ENCODE data around the gene DGKD. TPM values are rescaled to one million over a fixed set of nuclear protein-coding genes. Genes with fewer than 3 reads are reported as not detected.

The DGKD gene
- polyA plus RNA-seq, 1 experiment: 10.8 TPM

DNA sequence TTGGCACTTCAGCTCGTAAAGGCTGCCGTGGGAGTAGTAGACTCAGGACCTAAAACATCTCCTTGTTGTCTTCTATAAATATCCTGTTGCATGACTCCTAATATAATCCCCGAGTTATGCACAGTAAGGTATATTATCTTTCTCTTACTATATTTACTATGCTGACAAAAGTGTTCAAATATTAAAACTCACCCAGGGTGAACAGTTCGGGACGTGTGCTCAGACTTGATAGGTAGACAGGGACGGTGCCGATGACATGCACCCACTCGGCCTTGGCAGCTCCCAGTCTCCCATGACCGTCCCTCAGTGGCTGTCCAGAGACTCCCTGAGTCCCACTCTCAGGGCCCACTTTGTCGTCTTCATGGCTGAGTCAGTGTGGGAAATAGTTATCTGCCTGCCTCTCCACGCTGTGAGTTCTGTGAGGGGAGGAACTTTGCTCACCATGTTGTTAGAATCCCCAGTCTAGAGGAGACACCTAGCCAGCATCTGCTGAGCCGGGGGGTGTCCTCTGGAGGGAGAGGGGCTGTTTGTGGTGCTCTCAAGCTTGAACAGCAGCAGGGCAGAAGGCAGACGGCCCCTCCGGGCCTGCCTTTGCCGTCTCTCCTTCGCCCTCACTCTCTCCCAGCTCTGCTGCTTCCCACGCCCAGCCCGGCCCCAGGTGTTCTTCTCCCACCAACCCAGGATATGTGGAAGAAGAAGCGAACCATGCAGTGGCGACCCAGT is 75.0 kb downstream of the DGKD start:
- ChIA-PET POLR2A (no interaction called here), CTCF (no interaction called here)
- Histone ChIP-seq H3K9me3 (ENCODE audit: control insufficient read depth, insufficient read depth, low read length) (peaks cover 27% of the 10 kb centered on the region), H3K27me3 (ENCODE audit: control insufficient read depth, insufficient read depth, low read length) (no peaks in the 10 kb centered on the region), H3K4me3 (ENCODE audit: low read depth, low read length) (no peak overlapping the region), H3K27ac (ENCODE audit: low read depth, low read length) (no peak overlapping the region)
- DNase-seq (ENCODE audit: low read depth, low spot score): no peak
- TF ChIP-seq, protein P1, sequence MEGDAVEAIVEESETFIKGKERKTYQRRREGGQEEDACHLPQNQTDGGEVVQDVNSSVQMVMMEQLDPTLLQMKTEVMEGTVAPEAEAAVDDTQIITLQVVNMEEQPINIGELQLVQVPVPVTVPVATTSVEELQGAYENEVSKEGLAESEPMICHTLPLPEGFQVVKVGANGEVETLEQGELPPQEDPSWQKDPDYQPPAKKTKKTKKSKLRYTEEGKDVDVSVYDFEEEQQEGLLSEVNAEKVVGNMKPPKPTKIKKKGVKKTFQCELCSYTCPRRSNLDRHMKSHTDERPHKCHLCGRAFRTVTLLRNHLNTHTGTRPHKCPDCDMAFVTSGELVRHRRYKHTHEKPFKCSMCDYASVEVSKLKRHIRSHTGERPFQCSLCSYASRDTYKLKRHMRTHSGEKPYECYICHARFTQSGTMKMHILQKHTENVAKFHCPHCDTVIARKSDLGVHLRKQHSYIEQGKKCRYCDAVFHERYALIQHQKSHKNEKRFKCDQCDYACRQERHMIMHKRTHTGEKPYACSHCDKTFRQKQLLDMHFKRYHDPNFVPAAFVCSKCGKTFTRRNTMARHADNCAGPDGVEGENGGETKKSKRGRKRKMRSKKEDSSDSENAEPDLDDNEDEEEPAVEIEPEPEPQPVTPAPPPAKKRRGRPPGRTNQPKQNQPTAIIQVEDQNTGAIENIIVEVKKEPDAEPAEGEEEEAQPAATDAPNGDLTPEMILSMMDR (IDR thresholded peaks at IDR 0.05; ENCODE audit: low read depth, low read length): no peak

DNA sequence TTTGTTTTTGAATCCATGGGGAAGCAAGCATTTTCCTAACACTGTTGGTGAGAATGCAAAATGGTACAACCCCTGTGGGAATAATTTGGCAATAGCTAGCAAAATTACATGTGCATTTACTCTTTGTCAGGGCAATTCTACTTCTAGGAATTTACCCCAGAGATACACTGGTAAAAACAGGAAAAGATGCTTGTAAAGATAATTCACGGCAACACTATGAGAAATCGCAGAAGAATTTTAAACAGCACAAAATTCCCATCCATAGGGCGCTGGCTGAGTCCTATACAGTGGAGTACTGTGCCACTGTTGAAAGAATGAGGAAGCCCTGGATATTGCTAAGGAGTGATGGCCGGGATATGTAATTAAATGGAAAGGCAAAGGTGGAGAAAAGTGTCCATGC is 75.8 kb downstream of the DGKD start:
- peaks cover 23% of the 10 kb centered on the region for H3K9me3 ChIP-seq (ENCODE audit: control insufficient read depth, insufficient read depth, low read length)
- H3K27ac ChIP-seq (ENCODE audit: low read depth, low read length): no peak overlapping the region
- no peaks in the 10 kb centered on the region for H3K27me3 ChIP-seq (ENCODE audit: control insufficient read depth, insufficient read depth, low read length)
- POLR2A ChIA-PET: no interaction called here
- DNase-seq (ENCODE audit: low read depth, low spot score): no peak
- H3K4me3 ChIP-seq (ENCODE audit: low read depth, low read length): no peak overlapping the region
- CTCF ChIA-PET: interaction anchor here (0.8 kb wide), 1 partner anchor 19 kb away, joined by 3 read pairs; no protein-coding TSS in a partner anchor
- TF ChIP-seq, protein P1 (IDR thresholded peaks at IDR 0.05; ENCODE audit: low read depth, low read length): no peak

DNA sequence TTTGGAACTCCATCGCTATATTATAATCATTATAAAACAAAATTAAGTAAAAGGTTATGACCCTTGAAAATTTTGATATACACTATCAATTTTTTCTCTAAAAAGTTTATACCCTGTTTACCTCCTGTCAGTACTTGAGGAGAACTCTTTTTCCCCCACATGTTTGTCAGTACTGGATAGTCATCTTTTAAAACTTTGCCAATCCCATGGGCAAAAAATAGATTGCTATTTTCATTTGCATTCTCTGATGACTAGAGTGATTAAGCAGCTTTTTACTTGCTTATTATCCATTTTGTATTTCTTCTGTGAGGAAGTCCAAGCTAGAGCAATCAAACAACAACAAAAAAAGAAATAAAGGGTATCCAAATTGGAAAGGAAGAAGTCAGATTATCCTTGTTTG is 76.4 kb downstream of the DGKD start:
- DNase-seq (ENCODE audit: low read depth, low spot score): no peak
- Histone ChIP-seq H3K27me3 (ENCODE audit: control insufficient read depth, insufficient read depth, low read length) (no peaks in the 10 kb centered on the region), H3K4me3 (ENCODE audit: low read depth, low read length) (no peak overlapping the region), H3K9me3 (ENCODE audit: control insufficient read depth, insufficient read depth, low read length) (peaks cover 20% of the 10 kb centered on the region), H3K27ac (ENCODE audit: low read depth, low read length) (no peak overlapping the region)
- TF ChIP-seq, protein P1 (IDR thresholded peaks at IDR 0.05; ENCODE audit: low read depth, low read length): no peak
- POLR2A ChIA-PET: no interaction called here
- CTCF ChIA-PET: interaction anchor here (0.6 to 0.8 kb wide), 2 partner anchors 18 to 43 kb away, joined by 3 read pairs; no protein-coding TSS in a partner anchor

DNA sequence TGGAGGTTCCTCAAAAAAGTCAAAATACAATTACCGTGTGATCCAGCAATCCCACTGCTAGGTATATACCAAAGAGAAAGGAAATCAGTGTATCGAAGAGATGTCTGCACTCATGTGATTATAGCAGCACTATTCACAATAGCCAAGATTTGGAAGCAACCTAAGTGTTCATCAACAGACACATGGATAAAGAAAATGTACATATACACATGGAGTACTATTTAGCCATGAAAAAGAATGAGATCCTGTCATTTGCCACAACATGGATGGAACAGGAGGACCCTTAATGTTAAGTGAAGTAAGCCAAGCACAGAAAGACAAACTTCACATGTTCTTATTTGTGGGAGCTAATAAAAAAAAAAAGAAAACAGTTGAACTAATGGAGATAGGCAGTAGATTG is 78.7 kb downstream of the DGKD start:
- CTCF ChIA-PET: interaction anchor here (1.5 to 3.6 kb wide), 2 partner anchors 10 to 16 kb away, joined by 7 to 16 read pairs; no protein-coding TSS in a partner anchor
- Histone ChIP-seq H3K4me3 (ENCODE audit: low read depth, low read length) (no peak overlapping the region), H3K9me3 (ENCODE audit: control insufficient read depth, insufficient read depth, low read length) (peaks cover 5% of the 10 kb centered on the region), H3K27me3 (ENCODE audit: control insufficient read depth, insufficient read depth, low read length) (no peaks in the 10 kb centered on the region), H3K27ac (ENCODE audit: low read depth, low read length) (no peak overlapping the region)
- TF ChIP-seq, protein P1 (IDR thresholded peaks at IDR 0.05; ENCODE audit: low read depth, low read length): no peak
- no peak for DNase-seq (ENCODE audit: low read depth, low spot score)
- POLR2A ChIA-PET: no interaction called here

DNA sequence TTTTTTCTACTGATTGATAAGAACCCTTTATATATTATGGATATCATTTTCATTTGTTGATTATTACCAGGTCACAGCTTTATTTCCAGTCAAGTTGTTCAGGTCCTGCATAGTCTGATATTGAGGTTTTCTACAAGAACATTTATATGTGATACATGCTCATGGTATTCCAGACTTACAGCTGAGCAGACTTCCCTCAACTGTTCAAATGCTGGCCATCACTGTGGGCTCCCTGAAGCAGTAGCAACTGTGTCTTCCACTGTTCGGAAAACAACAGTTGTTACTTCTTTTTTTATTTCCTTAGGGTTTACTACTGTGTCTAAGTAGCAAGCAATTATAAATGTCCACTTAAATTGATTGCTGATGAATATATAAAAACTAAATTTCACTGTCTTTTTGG is 79.5 kb downstream of the DGKD start:
- H3K4me3 ChIP-seq (ENCODE audit: low read depth, low read length): no peak overlapping the region
- ChIA-PET CTCF (interaction anchor here (1.5 to 3.6 kb wide), 2 partner anchors 10 to 15 kb away, joined by 7 to 16 read pairs; no protein-coding TSS in a partner anchor), POLR2A (no interaction called here)
- H3K27ac ChIP-seq (ENCODE audit: low read depth, low read length): no peak overlapping the region
- TF ChIP-seq, protein P1 (IDR thresholded peaks at IDR 0.05; ENCODE audit: low read depth, low read length): no peak
- no peaks in the 10 kb centered on the region for H3K27me3 ChIP-seq (ENCODE audit: control insufficient read depth, insufficient read depth, low read length)
- DNase-seq (ENCODE audit: low read depth, low spot score): no peak
- H3K9me3 ChIP-seq (ENCODE audit: control insufficient read depth, insufficient read depth, low read length): no peaks in the 10 kb centered on the region; the same call in 1 of the 2 replicates

Measured in AG04450 (cell line).